ENCODE data around the gene KIAA0586.

GRCh38 chr14:58408681-58409215, 18.8 kb upstream of the KIAA0586 start:
- TF ChIP-seq, protein P1, sequence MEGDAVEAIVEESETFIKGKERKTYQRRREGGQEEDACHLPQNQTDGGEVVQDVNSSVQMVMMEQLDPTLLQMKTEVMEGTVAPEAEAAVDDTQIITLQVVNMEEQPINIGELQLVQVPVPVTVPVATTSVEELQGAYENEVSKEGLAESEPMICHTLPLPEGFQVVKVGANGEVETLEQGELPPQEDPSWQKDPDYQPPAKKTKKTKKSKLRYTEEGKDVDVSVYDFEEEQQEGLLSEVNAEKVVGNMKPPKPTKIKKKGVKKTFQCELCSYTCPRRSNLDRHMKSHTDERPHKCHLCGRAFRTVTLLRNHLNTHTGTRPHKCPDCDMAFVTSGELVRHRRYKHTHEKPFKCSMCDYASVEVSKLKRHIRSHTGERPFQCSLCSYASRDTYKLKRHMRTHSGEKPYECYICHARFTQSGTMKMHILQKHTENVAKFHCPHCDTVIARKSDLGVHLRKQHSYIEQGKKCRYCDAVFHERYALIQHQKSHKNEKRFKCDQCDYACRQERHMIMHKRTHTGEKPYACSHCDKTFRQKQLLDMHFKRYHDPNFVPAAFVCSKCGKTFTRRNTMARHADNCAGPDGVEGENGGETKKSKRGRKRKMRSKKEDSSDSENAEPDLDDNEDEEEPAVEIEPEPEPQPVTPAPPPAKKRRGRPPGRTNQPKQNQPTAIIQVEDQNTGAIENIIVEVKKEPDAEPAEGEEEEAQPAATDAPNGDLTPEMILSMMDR (IDR thresholded peaks at IDR 0.05; ENCODE audit: low read depth, low read length): no peak
- no peak for TF ChIP-seq EZH2phosphoT487 (IDR thresholded peaks at IDR 0.05; ENCODE audit: low read depth)
